ENCODE measurements around the gene HIP1.

The HIP1 gene

DNA sequence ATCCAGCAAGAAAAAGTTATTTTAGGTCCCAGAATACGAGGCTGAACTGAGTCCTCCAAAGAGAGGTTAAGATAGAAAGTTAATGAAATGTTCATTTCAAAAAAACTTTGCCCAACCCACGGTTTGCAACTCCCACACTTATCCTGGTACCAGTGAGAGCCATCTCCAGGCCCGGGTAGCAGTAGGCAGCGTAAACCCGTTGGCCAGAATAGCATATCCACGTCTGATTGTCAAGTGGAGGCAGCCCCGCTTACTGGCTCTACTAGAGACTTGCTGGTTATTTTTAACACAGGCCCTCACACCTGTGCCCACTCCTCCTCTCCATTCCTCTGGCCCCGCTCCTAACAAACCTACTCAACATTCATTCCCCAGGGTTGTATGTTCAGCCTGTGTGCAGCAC lies 109.7 kb downstream of the HIP1 start:
- no peak overlapping the region for H3K9ac ChIP-seq (ENCODE audit: low read length)
- H3K27ac ChIP-seq (ENCODE audit: low read depth, low read length): no peak overlapping the region
- H3K9me3 ChIP-seq (ENCODE audit: low read length): no peaks in the 10 kb centered on the region
- H3K27me3 ChIP-seq (ENCODE audit: control insufficient read depth in 1 of 2, insufficient read depth in 2 of 2, low read length in 2 of 2): no peaks in the 10 kb centered on the region
- no peaks in the 10 kb centered on the region for H3K4me1 ChIP-seq (ENCODE audit: insufficient read depth, low read length)
- H3K4me3 ChIP-seq (ENCODE audit: low read depth in 1 of 2, low read length in 2 of 2): no peak overlapping the region
- H3K36me3 ChIP-seq (ENCODE audit: insufficient read depth, low read length): no peaks in the 10 kb centered on the region

DNA sequence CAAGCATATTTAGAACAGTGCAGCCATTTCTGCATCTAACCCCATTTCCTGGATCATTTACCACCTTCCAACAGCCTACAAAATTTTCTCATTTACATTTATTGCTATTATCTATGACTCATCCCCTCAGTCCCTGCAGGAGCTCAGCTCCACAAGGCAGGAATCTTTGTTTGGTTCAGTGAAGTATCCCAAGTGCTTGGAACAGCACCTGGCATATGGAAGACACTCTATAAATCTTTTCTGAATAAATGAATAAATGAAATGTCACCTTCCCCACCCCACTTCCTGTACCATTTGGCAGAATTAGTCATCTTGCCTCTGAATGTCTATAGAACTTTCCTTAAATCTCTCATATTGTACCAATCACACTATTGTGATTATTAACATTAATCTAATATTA lies 110.7 kb downstream of the HIP1 start:
- H3K4me3 ChIP-seq (ENCODE audit: low read depth in 1 of 2, low read length in 2 of 2): no peak overlapping the region
- no peaks in the 10 kb centered on the region for H3K9me3 ChIP-seq (ENCODE audit: low read length)
- no peaks in the 10 kb centered on the region for H3K36me3 ChIP-seq (ENCODE audit: insufficient read depth, low read length)

DNA sequence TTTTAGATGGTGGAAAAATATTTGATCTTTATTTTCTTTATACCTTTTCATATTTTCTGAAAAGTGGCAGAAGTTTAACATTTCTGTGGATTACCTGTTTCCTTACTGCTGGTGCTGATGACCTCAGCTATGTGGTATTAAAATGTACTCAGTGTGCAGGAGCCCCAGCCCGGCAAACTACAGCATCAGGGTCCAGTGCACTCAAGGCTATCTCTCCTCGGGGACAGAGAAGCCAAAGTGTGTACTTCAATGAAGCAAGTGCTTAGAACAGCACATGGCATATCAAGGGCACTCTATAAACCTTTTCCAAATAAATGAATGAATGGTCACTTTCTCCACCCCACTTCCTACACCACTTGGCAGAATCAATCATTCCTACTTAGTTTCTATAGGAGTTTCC lies 111.8 kb downstream of the HIP1 start:
- no peaks in the 10 kb centered on the region for H3K4me1 ChIP-seq (ENCODE audit: insufficient read depth, low read length)
- no peak overlapping the region for H3K4me3 ChIP-seq (ENCODE audit: low read depth in 1 of 2, low read length in 2 of 2)
- H3K27ac ChIP-seq (ENCODE audit: low read depth, low read length): no peak overlapping the region
- H3K27me3 ChIP-seq (ENCODE audit: control insufficient read depth in 1 of 2, insufficient read depth in 2 of 2, low read length in 2 of 2): no peaks in the 10 kb centered on the region
- H3K36me3 ChIP-seq (ENCODE audit: insufficient read depth, low read length): no peaks in the 10 kb centered on the region
- no peaks in the 10 kb centered on the region for H3K9me3 ChIP-seq (ENCODE audit: low read length)
- no peak overlapping the region for H3K9ac ChIP-seq (ENCODE audit: low read length)

More for the DNA sequence above, 110.7 kb downstream of the HIP1 start:
- Histone ChIP-seq H3K27ac (ENCODE audit: low read depth, low read length) (no peak overlapping the region), H3K4me1 (ENCODE audit: insufficient read depth, low read length) (no peaks in the 10 kb centered on the region), H3K27me3 (ENCODE audit: control insufficient read depth in 1 of 2, insufficient read depth in 2 of 2, low read length in 2 of 2) (no peaks in the 10 kb centered on the region), H3K9ac (ENCODE audit: low read length) (no peak overlapping the region)

DNA sequence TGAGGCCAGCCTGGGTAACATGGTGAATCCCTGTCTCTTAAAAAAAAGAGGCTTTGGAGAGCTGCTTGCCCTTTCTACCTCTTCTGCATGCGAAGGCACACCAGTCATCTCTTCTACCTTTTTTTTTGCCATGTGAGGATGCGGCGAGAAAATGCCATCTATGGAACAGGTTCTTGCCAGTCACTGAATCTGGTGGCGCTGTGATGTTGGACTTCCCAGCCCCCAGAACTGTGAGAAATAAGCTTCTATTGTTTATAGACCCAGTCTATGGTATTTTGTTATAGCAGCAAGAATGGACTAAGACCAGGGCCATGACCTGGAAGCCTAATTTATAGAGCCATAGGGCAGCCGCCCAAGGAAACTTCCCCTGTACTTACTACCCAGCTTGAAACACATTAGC lies 112.9 kb downstream of the HIP1 start:
- Histone ChIP-seq H3K27me3 (ENCODE audit: control insufficient read depth in 1 of 2, insufficient read depth in 2 of 2, low read length in 2 of 2) (no peaks in the 10 kb centered on the region), H3K4me3 (ENCODE audit: low read depth in 1 of 2, low read length in 2 of 2) (no peak overlapping the region), H3K36me3 (ENCODE audit: insufficient read depth, low read length) (no peaks in the 10 kb centered on the region), H3K27ac (ENCODE audit: low read depth, low read length) (no peak overlapping the region), H3K9me3 (ENCODE audit: low read length) (no peaks in the 10 kb centered on the region), H3K4me1 (ENCODE audit: insufficient read depth, low read length) (no peaks in the 10 kb centered on the region), H3K9ac (ENCODE audit: low read length) (no peak overlapping the region)

DNA sequence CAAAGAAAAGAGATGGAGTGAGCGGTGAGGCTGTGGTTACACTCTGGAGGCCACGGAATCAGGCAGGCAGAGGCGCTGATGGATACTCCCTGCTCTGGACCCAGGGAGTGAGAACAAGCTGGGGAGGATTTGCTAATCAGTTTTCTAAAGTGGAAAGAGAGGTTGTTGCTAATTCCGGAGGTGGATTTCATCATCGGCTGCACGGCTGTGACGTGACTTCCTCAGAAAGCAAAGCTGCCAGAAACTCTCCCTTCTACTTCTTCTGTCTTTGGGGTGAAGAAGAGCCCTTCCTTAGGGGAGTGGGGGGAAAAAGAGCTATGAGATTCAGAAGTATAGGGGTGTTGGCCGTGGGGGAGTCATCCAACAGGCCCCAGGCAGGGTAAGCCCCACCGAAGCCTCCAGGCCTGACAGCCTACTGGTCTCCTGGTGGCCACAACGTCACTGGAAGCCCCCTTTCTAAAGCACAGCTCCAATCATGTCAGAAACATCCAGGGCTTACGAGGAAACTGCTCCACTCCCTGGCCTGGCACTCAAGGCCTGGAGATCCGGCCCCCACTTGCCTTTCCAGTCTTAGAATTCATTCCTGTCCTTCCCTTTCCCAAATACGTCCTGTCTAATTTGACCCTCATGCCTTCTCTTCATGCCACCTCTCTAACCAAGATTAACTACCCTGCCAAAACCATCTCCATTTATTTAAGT lies 114.5 kb downstream of the HIP1 start:
- no peak overlapping the region for H3K9ac ChIP-seq (ENCODE audit: low read length)

DNA sequence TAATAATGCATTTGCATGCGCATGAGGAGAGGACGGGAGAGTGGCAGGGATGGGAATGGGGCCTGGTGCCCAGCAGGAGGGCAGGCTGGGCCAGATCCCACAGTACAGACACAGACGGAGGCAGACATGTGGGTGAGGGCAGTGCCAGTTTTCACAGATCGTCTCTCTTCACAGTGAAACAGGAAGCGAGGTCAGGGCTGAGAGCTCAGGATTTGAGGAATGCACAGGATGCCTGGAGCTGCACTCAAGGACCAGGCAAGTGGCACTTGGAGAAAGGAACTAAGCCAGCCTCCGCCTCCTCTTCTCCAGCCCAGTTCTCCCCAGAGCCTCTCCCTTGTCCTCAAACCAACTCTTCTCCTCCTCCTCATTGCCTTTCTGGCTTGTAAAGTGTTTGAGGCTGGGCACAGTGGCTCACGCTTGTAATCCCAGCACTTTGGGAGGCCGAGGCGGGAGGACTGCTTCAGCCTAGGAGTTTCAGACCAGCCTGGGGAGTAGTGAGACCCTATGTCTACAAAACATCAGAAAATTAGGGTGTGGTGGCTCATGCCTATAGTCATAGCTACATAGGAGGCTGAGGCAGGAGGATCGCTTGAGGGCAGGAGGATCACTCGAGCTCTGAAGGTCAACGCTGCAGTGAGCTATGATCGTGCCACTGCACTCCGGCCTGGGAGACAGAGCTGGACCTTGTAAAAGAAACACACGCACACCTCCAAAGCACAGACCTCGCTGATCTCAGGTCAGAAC lies 115.2 kb downstream of the HIP1 start:
- no peaks in the 10 kb centered on the region for H3K9me3 ChIP-seq (ENCODE audit: low read length)
- H3K36me3 ChIP-seq (ENCODE audit: insufficient read depth, low read length): no peaks in the 10 kb centered on the region
- no peaks in the 10 kb centered on the region for H3K4me1 ChIP-seq (ENCODE audit: insufficient read depth, low read length)
- no peaks in the 10 kb centered on the region for H3K27me3 ChIP-seq (ENCODE audit: control insufficient read depth in 1 of 2, insufficient read depth in 2 of 2, low read length in 2 of 2)
- H3K9ac ChIP-seq (ENCODE audit: low read length): no peak overlapping the region
- H3K27ac ChIP-seq (ENCODE audit: low read depth, low read length): no peak overlapping the region
- H3K4me3 ChIP-seq (ENCODE audit: low read depth in 1 of 2, low read length in 2 of 2): no peak overlapping the region

More for the DNA sequence above, 114.5 kb downstream of the HIP1 start:
- Histone ChIP-seq H3K9me3 (ENCODE audit: low read length) (no peaks in the 10 kb centered on the region), H3K27ac (ENCODE audit: low read depth, low read length) (no peak overlapping the region), H3K27me3 (ENCODE audit: control insufficient read depth in 1 of 2, insufficient read depth in 2 of 2, low read length in 2 of 2) (no peaks in the 10 kb centered on the region), H3K4me3 (ENCODE audit: low read depth in 1 of 2, low read length in 2 of 2) (no peak overlapping the region), H3K4me1 (ENCODE audit: insufficient read depth, low read length) (no peaks in the 10 kb centered on the region), H3K36me3 (ENCODE audit: insufficient read depth, low read length) (no peaks in the 10 kb centered on the region)

DNA sequence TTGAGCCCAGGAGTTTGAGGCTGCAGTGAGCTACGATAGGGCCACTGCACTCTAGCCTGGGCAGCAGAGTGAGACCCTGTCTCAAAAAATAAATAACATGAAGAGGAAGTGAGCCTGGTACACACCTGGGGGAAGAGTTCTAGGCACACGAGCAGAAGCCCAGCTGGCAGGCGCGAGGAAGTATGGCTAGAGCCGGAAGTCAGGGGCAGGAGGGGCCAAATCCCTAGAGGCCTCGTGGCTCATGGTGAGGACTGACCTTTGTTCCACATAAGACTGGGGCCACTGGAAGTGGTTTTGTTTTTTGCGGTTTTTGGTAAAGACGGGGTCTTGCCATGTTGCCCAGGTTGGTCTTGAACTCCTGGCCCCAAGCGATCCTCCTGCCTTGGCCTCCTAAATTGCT lies 117.6 kb downstream of the HIP1 start:
- Histone ChIP-seq H3K4me3 (ENCODE audit: low read depth in 1 of 2, low read length in 2 of 2) (no peak overlapping the region), H3K36me3 (ENCODE audit: insufficient read depth, low read length) (no peaks in the 10 kb centered on the region), H3K27ac (ENCODE audit: low read depth, low read length) (no peak overlapping the region), H3K9ac (ENCODE audit: low read length) (no peak overlapping the region), H3K4me1 (ENCODE audit: insufficient read depth, low read length) (no peaks in the 10 kb centered on the region), H3K27me3 (ENCODE audit: control insufficient read depth in 1 of 2, insufficient read depth in 2 of 2, low read length in 2 of 2) (no peaks in the 10 kb centered on the region), H3K9me3 (ENCODE audit: low read length) (no peaks in the 10 kb centered on the region)

DNA sequence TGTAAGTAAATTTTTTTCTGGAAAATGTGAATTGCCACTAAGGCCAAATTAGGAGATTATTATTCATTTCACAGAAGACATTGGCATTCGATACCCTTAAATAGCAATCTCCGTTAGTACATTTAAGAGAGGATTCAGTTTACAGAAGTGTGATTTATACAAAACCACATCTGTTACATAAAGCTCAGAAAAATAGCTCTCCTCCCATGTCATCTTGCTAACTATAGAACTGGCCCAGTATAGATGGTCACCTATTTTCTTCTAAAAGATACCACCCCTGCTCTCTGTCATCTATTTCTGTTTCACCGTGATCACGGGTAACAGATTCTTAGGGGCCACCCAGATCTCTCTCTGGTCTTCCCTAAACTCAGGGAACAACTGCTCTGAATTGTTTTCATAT lies 119.1 kb downstream of the HIP1 start:
- H3K36me3 ChIP-seq (ENCODE audit: insufficient read depth, low read length): no peaks in the 10 kb centered on the region
- H3K27ac ChIP-seq (ENCODE audit: low read depth, low read length): no peak overlapping the region
- no peak overlapping the region for H3K9ac ChIP-seq (ENCODE audit: low read length)
- no peaks in the 10 kb centered on the region for H3K9me3 ChIP-seq (ENCODE audit: low read length)
- no peaks in the 10 kb centered on the region for H3K27me3 ChIP-seq (ENCODE audit: control insufficient read depth in 1 of 2, insufficient read depth in 2 of 2, low read length in 2 of 2)
- no peak overlapping the region for H3K4me3 ChIP-seq (ENCODE audit: low read depth in 1 of 2, low read length in 2 of 2)
- H3K4me1 ChIP-seq (ENCODE audit: insufficient read depth, low read length): no peaks in the 10 kb centered on the region

DNA sequence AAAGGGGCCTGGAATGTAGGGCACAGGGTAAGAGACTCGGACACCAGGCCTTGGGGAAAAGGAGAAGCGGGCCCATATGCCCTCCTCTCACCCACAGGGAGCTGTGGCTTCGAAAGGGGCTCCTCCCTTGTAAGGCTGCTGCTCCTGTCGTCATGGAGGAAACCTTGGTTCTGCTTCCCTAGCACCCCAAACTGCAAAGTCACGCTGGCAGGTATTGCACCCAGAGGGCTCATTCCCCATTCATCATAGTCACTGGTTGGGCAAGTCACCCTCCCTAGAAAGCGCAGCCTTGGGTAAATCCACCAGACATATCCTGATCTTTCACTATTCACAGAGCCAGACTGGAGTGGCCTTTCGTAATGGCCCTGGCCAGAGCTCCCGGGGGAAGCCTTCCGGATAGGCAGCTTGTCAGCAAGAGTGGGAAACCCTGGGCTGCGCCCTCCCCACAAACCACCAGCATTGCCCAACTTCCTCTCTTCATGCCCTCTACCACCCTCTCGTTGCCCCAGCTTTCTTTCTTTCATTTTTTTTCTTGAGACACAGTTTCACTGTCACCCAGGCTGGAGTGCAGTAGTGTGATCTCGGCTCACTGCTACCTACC lies 121.0 kb downstream of the HIP1 start:
- H3K9ac ChIP-seq (ENCODE audit: low read length): no peak overlapping the region
- no peak overlapping the region for H3K4me3 ChIP-seq (ENCODE audit: low read depth in 1 of 2, low read length in 2 of 2)

DNA sequence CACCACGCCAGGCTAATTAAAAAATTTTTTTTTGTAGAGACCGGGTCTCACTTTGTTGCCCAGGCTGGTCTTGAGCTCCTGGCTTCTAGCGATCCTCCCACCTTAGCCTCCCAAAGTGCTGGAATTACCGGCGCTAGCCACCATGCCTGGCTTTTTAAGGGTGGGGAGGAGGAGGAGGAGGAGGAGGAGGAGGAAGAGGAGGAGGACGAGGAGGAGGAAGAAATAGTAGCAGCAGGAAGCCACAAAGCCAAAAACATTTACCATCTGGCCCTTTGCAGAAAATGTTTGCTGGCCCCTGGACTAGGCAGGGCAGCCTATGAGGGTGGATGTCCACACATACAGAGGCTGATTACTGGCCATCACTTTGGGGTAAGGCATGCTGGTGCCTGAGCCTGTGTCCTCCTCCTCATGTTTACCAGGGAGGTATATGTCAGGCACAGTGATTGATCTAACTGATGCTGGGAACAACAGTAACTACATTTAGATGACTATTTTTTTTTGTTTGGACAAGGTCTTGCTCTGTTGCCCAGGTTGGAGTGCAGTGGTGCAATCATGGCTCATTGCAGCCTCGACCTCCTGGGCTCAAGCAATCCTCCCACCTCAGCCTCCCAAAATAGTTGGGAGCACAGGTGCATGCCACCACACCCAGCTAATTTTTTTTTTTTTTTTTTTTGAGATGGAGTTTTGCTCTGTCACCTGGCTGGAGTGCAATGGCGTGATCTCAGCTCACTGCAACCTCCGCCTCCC lies 122.1 kb downstream of the HIP1 start:
- H3K9ac ChIP-seq (ENCODE audit: low read length): no peak overlapping the region
- no peaks in the 10 kb centered on the region for H3K36me3 ChIP-seq (ENCODE audit: insufficient read depth, low read length)
- H3K27me3 ChIP-seq (ENCODE audit: control insufficient read depth in 1 of 2, insufficient read depth in 2 of 2, low read length in 2 of 2): no peaks in the 10 kb centered on the region
- no peaks in the 10 kb centered on the region for H3K9me3 ChIP-seq (ENCODE audit: low read length)
- no peak overlapping the region for H3K4me3 ChIP-seq (ENCODE audit: low read depth in 1 of 2, low read length in 2 of 2)
- H3K4me1 ChIP-seq (ENCODE audit: insufficient read depth, low read length): no peaks in the 10 kb centered on the region
- H3K27ac ChIP-seq (ENCODE audit: low read depth, low read length): no peak overlapping the region

More for the DNA sequence above, 121.0 kb downstream of the HIP1 start:
- Histone ChIP-seq H3K36me3 (ENCODE audit: insufficient read depth, low read length) (no peaks in the 10 kb centered on the region), H3K4me1 (ENCODE audit: insufficient read depth, low read length) (no peaks in the 10 kb centered on the region), H3K27me3 (ENCODE audit: control insufficient read depth in 1 of 2, insufficient read depth in 2 of 2, low read length in 2 of 2) (no peaks in the 10 kb centered on the region), H3K27ac (ENCODE audit: low read depth, low read length) (no peak overlapping the region), H3K9me3 (ENCODE audit: low read length) (no peaks in the 10 kb centered on the region)

DNA sequence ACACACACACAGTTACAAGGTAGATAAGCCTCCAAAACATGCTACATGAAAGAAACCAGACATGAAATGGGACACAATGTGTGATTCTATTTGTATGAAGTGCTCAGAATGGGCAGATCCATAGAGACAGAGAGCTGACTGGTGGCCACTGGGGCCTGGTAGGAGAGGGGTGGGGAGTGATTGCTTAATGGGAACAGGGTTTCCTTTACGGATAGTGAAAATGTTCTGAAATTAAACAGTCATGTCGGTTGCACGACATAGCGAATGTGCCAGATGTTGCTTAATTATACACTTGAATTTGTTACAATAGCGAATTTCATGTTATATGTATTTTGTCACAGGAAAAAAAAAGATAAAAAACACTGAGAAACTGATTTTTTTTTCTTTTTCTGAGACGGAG lies 124.3 kb downstream of the HIP1 start:
- Histone ChIP-seq H3K9ac (ENCODE audit: low read length) (no peak overlapping the region), H3K27ac (ENCODE audit: low read depth, low read length) (no peak overlapping the region)

More for the DNA sequence above, 124.3 kb downstream of the HIP1 start:
- no peaks in the 10 kb centered on the region for H3K9me3 ChIP-seq (ENCODE audit: low read length)
- no peaks in the 10 kb centered on the region for H3K4me1 ChIP-seq (ENCODE audit: insufficient read depth, low read length)
- no peak overlapping the region for H3K4me3 ChIP-seq (ENCODE audit: low read depth in 1 of 2, low read length in 2 of 2)
- no peaks in the 10 kb centered on the region for H3K36me3 ChIP-seq (ENCODE audit: insufficient read depth, low read length)
- H3K27me3 ChIP-seq (ENCODE audit: control insufficient read depth in 1 of 2, insufficient read depth in 2 of 2, low read length in 2 of 2): no peaks in the 10 kb centered on the region

Data from muscle layer of colon (tissue), 2 donors.